HG02571 (cell line): ENCODE results near the gene TRIM8.
"Not testable (repeated sequence)": the region's sequence is repeated elsewhere in the genome, so short reads cannot be mapped to it uniquely, and the experiment has no call there.

Experiments
- ATAC-seq: cut with Tn5 transposase; IDR thresholded peaks from one replicate; pipeline ENCODE4 v1.9.1; 2021; ENCODE audit warnings: mild to moderate bottlenecking, moderate library complexity; ENCODE audit not compliant: unreplicated experiment

The TRIM8 gene

DNA sequence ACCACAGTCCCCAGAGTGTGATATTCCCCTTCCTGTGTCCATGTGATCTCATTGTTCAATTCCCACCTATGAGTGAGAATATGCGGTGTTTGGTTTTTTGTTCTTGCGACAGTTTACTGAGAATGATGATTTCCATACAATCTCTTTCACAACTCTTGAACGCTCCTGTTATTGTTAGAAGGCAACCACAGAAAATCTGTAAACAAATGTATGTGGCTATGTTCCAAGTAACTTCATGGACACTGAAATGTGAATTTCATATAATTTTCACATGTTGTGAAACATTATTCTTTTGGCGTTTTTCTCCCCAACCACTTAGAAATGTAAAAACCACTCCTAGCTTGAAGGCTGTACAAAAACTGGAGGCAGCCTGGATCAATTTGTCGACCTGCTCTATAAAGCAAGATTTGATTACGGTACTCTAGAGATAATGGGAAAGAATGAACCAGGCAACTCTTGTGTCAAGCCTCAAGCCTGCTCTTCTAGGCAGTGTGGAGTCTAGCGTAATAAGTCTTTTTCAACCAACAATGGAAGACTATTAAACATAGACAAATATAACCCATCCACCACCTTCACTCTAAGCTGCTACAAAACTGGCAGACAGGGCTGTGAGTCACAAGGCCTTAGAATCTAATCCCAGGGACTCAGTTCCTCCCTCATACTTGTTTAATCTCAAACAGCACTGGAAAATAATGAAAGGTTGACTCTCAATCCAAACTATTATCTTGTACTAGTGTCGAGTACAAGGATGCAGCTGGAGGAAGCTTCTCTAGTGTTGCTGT is 47.2 kb downstream of the TRIM8 start:
- ATAC-seq, result no peak

DNA sequence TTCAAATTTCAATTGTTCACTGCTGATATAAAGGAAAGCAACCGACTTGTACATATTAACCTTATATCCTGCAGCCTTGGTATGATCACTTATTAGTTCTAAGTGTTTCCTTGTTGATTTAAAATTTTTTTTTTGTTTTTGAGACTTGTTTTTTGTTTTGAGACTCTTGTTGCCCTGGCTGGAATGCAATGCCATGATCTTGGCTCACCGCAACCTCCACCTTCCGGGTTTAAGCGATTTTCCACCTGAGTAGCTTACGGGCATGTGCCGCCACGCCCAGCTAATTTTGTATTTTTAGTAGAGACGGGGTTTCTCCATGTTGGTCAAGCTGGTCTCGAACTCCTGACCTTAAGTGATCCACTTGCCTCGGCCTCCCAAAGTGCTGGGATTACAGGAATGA is 51.1 kb downstream of the TRIM8 start:
- ATAC-seq, result not testable (repeated sequence)

DNA sequence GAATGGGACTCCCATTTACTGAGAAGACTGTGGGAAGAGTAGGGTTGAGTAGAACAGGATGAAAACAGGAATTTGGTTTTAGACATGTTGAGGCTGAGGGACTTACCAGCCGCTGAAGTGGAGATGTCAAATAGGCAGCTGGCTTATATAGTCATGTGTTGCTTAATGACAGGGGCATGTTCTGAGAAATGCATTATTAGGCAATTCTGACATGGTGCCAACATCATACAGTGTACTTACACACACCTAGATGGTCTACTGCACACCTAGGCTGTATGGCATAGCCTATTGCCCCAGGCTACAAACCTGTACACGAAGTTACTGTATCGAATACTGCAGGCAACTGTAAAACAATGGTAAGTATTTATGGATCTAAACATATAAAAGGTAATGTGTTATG is 52.5 kb downstream of the TRIM8 start:
- no peak for ATAC-seq

GRCh38 chr10:102698894-102699293 is 54.6 kb downstream of the TRIM8 start:
- ATAC-seq, result no peak

DNA sequence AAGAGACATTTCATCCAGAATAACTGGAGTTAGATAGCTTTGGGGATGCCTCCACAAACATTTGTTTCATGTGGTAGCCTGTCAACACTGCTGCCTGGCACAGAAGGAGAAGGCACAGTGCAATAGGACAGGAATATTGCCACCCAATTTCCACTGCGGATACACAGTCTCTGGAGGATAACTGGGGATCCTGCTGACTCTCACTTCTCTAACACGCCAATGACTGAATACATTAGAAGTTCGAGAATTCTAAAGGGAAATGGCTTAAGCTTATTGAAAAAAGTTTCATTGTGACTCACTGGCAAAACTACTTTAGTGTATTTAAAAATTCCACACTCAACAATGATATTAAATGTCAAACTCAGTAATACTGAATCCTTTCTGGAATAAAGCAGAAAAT is 57.0 kb downstream of the TRIM8 start:
- no peak for ATAC-seq

DNA sequence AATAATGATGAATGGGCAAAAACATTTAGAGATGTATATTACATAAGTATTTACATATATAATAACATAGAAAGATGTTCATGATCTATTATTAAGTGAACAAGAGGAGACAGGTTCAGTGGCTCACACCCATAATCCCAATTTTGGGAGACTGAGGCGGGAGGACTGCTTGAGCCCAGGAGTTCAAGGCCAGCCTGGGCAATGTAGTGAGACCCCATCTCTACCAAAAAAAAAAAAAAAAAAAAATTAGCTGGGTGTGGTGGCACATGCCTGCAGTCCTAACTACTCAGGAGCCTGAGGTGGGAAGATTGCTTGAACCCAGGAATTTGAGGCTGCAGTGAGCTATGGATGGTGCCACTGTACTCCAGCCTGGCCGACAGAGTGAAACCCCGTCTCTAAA is 57.5 kb downstream of the TRIM8 start:
- ATAC-seq, result no peak

GRCh38 chr10:102702742-102703141 is 58.5 kb downstream of the TRIM8 start:
- no peak for ATAC-seq

DNA sequence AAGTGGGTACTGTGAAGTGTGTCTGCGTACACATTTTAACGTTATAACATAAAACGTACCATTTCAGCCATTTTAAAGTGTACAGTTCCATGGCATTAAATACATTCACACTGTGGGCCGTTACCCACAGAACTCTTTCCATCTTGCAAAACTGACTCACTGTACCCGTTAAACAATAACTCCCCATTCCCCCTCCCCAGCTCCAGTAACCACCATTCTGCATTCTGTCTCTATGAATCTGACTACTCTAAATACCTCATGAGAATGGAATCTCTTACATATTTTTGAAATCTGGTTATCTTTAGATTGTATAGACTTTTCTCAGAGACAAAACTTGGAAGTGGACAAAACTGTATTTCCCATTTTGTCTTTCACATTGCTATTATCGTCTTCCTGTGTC is 60.6 kb downstream of the TRIM8 start:
- ATAC-seq, result no peak

DNA sequence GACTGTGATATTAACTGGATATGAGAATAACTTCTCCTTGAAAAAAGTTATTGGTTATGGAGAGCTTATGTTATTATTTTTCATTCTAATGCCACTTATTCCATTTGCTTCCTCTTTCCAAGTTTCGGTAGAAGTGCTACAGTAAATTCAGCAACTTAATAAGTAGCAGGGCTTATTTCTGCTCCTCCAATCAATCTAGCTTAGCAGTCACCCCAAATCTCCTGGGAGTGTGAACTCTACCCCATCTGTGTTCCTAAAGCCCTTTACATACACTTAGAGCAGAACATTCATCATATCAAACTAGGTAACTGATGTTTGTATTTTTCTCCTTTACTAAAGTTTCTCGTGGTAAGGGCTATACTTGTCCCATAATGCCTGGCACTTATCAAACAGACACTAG is 61.3 kb downstream of the TRIM8 start:
- no peak for ATAC-seq
